Heart left ventricle (tissue), 13 donors: ENCODE data around the gene IGF1R.

ENCODE experiments used
- CTCF ChIP-seq, 12 donors: fragments of 200-600 bp; sonication (generic) in 4 of 12; IDR thresholded peaks; one replicate each; pipeline versions ENCODE4 v1.5.0 to v1.8.0; 2018 to 2022; ENCODE audit warnings: antibody characterized with exemption in 12 of 12, mild to moderate bottlenecking in 5 of 12
- POLR2A ChIP-seq, 2 donors: fragments of 450-650 bp; IDR thresholded peaks; one replicate each; pipeline ENCODE4 v1.6.1; 2017; ENCODE audit warnings: antibody characterized with exemption in 2 of 2, mild to moderate bottlenecking in 2 of 2, moderate library complexity in 2 of 2
- donor health status: ischemic (EF 13 %, LVEDD 7.1; RV severe dilation, severe dysfunction).
- donor health status: DM: no; HTN: yes; CAD: no.
- donor health status: DM: no; HTN: no; CAD: no.
- donor health status: ischemic (EF 25% LVEDD 6.9; RV normal size, moderate dysfunction).
- donor health status: ischemic (EF 25% LVEDD 5.7; RV mildly dilated, moderate dysfunction).
- donor health status: ischemic (EF 35%, LVEDD 5.7; RV mildly dilated, moderate dysfunction).
- donor health status: nonischemic (EF 11% LVEDD 7.7; RV severe dilation, severe dysfunction).
- donor health status: DM: yes; HTN: yes; CAD: no.
- donor health status: PGD.
- donor health status: ischemic (EF 29% LVEDD 5.4; RV normal size, mild dysfunction).
- donor health status: nonischemic (EF 23%, LVEDD 6.1; RV moderate dilation, normal function).

- TF ChIP-seq POLR2A (IDR thresholded peaks at IDR 0.05) (no peak), CTCF (IDR thresholded peaks at IDR 0.05) (no peak)
These were observed 153.8 kb downstream of the IGF1R start for GRCh38 chr15:98802187-98802586.
